22Rv1 (cell line): ENCODE data around the gene UBALD2.

Experiments
- H3K27ac ChIP-seq: fragments of 450-650 bp; 2 replicates; pipeline ENCODE4 v1.5.1; 2017
- CTCF ChIP-seq: fragments of 450-650 bp; IDR thresholded peaks from 2 replicates; pipeline ENCODE4 v1.5.1; 2017; ENCODE audit warnings: mild to moderate bottlenecking
- ZFX ChIP-seq: fragments of 450-650 bp; IDR thresholded peaks from 2 replicates; pipeline ENCODE4 v1.6.1; 2017; ENCODE audit warnings: antibody characterized with exemption, borderline replicate concordance

The UBALD2 gene

GRCh38 chr17:76263896-76264295, 1.3 kb upstream of the UBALD2 start:
- peak overlapping the region; percentile 94 for H3K27ac ChIP-seq
- no peak for TF ChIP-seq ZFX
- no peak for TF ChIP-seq CTCF

- no peak for TF ChIP-seq CTCF
- TF ChIP-seq ZFX, result no peak
- peak overlapping the region; percentile 94 for H3K27ac ChIP-seq
Measured at GRCh38 chr17:76264425-76264754, 758 bp upstream of the UBALD2 start.

GRCh38 chr17:76265624-76266243, 586 bp downstream of the UBALD2 start:
- H3K27ac ChIP-seq, result peak overlapping the region; percentile 94

GRCh38 chr17:76266244-76266938, 1.2 kb downstream of the UBALD2 start:
- peak overlapping the region; percentile 94 for H3K27ac ChIP-seq
- no peak for TF ChIP-seq CTCF
- TF ChIP-seq ZFX, result no peak

More at GRCh38 chr17:76265624-76266243, 586 bp downstream of the UBALD2 start:
- TF ChIP-seq CTCF, result 0 out of 2 replicates have a peak, but pooled peaks have one; percentile 7
- TF ChIP-seq ZFX, result no peak

GRCh38 chr17:76267051-76267576, 2.0 kb downstream of the UBALD2 start:
- peak overlapping the region; percentile 94 for H3K27ac ChIP-seq
- TF ChIP-seq ZFX (no peak), CTCF (no peak)

GRCh38 chr17:76267581-76268001, 2.4 kb downstream of the UBALD2 start:
- H3K27ac ChIP-seq, result peak overlapping the region; percentile 94

- no peak for TF ChIP-seq ZFX
- TF ChIP-seq CTCF, result no peak
- peak overlapping the region; percentile 5; the same call in 1 of the 2 replicates for H3K27ac ChIP-seq
Measured at GRCh38 chr17:76268015-76268749, 3.0 kb downstream of the UBALD2 start.
